Measurements from ENCODE around the gene MSL3.

The MSL3 gene

DNA sequence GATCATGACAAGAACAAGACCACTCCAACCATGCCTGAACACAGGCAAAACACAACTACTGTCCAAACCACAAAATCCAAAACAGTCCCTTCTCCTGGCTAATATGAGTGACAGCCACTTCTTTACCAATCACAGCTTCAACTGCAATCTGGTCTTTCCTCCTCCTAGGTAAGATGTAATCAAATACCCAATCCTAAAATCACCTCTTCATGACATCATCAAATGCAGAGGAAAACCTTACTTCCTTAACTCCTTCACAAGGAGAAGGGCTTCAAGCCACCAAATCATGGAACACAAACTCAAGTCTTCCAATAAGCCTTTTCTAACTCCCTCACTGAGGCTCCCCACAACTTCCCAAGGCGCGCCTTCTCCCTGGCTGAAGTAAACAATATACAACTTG, 4.4 kb upstream of the MSL3 start:
- TF ChIP-seq, protein P1, sequence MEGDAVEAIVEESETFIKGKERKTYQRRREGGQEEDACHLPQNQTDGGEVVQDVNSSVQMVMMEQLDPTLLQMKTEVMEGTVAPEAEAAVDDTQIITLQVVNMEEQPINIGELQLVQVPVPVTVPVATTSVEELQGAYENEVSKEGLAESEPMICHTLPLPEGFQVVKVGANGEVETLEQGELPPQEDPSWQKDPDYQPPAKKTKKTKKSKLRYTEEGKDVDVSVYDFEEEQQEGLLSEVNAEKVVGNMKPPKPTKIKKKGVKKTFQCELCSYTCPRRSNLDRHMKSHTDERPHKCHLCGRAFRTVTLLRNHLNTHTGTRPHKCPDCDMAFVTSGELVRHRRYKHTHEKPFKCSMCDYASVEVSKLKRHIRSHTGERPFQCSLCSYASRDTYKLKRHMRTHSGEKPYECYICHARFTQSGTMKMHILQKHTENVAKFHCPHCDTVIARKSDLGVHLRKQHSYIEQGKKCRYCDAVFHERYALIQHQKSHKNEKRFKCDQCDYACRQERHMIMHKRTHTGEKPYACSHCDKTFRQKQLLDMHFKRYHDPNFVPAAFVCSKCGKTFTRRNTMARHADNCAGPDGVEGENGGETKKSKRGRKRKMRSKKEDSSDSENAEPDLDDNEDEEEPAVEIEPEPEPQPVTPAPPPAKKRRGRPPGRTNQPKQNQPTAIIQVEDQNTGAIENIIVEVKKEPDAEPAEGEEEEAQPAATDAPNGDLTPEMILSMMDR (IDR thresholded peaks at IDR 0.05; ENCODE audit: low read depth, low read length, missing control alignments), result no peak
- H3K4me3 ChIP-seq (replicated peaks; ENCODE audit: low read depth, low read length), result no peak overlapping the region
- no peak for DNase-seq (ENCODE audit: extremely low read depth, low read depth)

DNA sequence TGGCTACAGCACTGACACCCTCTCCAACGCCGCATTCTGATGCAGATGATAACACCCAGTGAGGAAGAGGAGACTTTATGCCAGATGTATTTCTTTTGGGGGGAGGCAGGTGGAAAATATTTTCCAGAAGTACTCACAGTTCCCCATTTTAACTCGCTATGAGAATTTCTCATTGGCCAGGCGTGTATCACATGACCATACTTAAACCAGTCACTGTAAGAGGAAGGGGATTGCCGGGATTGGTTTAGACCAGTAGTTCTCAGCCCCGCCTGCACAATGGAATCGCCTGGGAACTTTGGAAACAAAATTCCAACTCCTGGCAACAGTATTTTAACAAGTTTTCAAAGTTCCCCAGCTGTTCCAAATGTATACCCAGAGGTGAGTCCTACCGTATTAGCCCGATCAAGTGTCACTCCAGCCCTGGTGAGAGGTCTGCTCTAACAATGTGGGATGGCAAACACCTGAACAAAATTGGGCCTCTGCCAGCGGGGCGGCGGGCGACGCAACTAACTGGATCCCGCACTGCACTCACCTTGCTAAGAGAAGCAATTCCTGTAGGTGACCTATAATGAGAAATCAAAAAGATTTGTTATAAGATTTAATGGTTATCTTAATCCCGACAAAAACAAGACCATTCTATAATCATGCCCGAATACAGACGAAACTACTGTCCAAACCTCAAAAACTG, 2.9 kb upstream of the MSL3 start:
- no peak overlapping the region for H3K4me3 ChIP-seq (replicated peaks; ENCODE audit: low read depth, low read length)
- TF ChIP-seq, protein P1 (IDR thresholded peaks at IDR 0.05; ENCODE audit: low read depth, low read length, missing control alignments), result no peak
- DNase-seq (ENCODE audit: extremely low read depth, low read depth), result no peak

DNA sequence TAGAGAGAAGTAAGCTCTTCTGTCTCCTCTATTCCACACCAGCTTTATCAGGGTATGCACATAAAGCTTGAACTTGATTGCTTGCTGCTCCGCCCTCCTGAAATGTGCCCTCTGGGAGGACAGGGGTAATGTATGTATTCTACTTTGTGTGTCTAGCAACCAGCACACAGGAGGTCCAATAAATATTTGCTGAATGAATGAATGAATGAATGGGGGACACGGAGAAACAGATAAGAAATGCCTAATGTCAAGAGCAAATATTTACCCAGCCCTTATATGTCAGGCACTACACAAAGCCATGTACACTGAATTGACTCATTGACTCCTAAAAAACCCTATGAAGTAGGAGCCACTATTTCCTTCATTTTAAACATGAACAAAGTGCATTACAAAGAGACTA, 2.3 kb upstream of the MSL3 start:
- TF ChIP-seq, protein P1 (IDR thresholded peaks at IDR 0.05; ENCODE audit: low read depth, low read length, missing control alignments), result no peak
- H3K4me3 ChIP-seq (replicated peaks; ENCODE audit: low read depth, low read length), result no peak overlapping the region
- DNase-seq (ENCODE audit: extremely low read depth, low read depth), result no peak

DNA sequence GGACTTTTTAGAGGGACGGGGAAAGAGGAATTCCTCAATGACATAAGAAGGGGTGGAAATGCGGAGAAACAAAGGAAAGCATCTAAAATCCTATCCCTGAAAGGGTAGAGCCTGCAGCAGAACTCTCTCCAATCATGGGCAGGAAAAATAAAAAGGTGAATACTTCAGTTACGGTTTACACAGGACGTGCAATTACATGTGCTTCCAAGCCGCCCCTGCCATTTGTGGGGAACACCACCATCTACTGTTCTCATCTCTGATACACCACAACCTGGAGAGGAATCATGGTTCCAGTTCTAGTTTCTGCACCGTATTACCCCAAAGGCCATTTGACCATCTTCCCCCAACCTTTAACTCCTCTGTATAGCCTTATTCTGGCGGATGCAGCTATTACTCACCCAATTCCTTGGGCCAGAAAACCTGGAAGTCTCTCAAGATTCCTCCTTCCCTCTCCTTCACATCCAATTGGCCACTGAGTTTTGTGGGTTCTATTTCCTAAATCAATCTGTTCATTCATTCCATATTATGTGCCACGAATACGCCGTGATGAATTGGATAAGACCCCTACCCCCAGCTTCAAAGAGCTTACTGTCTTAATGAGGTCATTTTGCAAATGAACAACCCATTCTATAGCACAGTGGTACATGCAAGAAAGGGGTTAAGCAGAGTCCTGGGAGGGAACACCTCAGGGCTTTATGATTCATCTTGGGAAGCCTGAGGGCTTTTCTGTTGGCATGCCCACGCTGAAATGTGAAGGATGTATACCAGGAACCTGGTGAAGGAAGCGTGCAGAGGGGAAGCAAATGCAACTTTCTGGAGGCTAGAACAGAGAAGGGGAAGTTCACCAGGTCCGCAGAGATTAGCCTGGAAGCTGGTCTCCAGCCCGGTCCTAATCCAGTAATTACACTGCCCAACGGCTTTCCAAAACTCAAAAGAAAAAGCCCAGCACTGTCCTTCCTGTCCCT, 1.4 kb upstream of the MSL3 start:
- TF ChIP-seq, protein P1 (IDR thresholded peaks at IDR 0.05; ENCODE audit: low read depth, low read length, missing control alignments), result no peak
- no peak for DNase-seq (ENCODE audit: extremely low read depth, low read depth)

DNA sequence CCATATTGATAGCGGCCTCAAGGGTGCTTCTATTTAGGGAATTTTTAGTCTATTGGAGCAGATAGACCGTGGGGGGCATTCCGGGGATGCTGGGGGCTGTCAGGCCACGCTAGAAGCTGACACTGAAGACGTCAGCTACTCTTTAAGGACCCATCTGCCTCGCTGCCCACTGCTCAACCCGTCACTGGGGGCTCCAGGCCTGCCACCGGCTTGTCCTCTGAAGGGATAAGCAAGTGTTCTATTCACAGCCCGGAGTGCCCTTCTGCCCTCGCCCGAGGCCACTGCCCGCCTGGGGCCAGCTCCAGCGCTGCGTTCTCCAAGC, 679 bp upstream of the MSL3 start:
- TF ChIP-seq, protein P1 (IDR thresholded peaks at IDR 0.05; ENCODE audit: low read depth, low read length, missing control alignments), result no peak
- DNase-seq (ENCODE audit: extremely low read depth, low read depth), result no peak
- H3K4me3 ChIP-seq (replicated peaks; ENCODE audit: low read depth, low read length), result peak overlapping the region; percentile 37

More for the DNA sequence above, 1.4 kb upstream of the MSL3 start:
- H3K4me3 ChIP-seq (replicated peaks; ENCODE audit: low read depth, low read length), result no peak overlapping the region; the same call in 1 of the 2 replicates

DNA sequence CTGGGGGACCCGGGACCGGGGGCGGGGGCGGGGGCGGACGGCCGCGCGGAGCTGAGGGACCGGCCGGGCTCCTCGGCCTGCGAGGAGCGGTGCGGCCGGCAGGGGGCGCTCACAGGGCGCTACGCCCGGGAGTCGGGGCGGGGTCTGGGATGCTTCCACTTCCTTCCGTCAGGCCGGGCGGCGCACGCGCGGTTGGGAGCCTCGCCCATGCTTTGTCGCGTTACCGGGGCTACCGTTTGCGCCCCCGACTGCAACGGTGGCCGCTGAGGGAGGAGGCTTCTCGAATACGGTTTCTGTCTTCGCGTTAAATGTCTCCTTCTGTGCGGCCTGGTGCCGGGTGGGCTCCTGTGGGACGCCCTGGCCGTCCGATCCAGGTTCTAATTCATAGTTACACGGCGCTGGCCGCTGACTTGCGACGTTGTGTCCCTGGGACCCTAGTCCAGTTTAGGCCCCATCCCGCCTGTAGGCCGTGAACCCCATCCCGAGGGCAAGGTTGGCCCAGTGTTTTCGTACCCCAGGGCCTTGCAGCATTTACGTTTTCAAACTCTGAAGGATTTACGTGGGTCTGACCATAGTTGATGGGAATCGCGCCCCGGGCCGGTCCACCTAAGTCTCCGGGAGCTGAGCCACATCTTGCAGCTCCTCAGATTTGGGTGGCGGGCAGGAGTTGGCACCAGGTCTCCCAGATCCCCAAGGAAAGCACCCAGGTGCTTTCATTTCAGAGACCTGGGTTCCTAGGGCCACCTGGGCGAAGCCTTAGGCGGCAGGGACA, 549 bp downstream of the MSL3 start:
- H3K4me3 ChIP-seq (replicated peaks; ENCODE audit: low read depth, low read length), result peak overlapping the region; percentile 78
- TF ChIP-seq, protein P1 (IDR thresholded peaks at IDR 0.05; ENCODE audit: low read depth, low read length, missing control alignments), result peak; percentile 43
- DNase-seq (ENCODE audit: extremely low read depth, low read depth), result no peak
